Neural progenitor cell (in vitro differentiated cells): ENCODE measurements around the gene GDF10. TPM values are rescaled to one million over a fixed set of nuclear protein-coding genes. Genes with fewer than 3 reads are reported as not detected.
A peak's percentile ranks its signal among the peaks of the same experiment; 100 is the strongest.

Experiments
- DNase-seq: peaks from one replicate; pipeline ENCODE4 v3.0.0-alpha.2; 2016; ENCODE audit warnings: low spot score
- H2AFZ ChIP-seq: fragments of 200-600 bp; sonication (generic); replicated peaks from 2 replicates; pipeline ENCODE4 v1.6.1; 2016; ENCODE audit warnings: antibody characterized with exemption
- H3F3A ChIP-seq: fragments of 200-600 bp; sonication (generic); 2 replicates; pipeline ENCODE4 v1.6.1; 2016; ENCODE audit warnings: antibody characterized with exemption, low read depth
- H3K27ac ChIP-seq: fragments of 200-600 bp; sonication (generic); 2 replicates; pipeline ENCODE4 v1.5.1; 2016; ENCODE audit warnings: mild to moderate bottlenecking
- H3K27me3 ChIP-seq: fragments of 200-600 bp; sonication (generic); 2 replicates; pipeline ENCODE4 v1.6.1; 2016; ENCODE audit warnings: mild to moderate bottlenecking, moderate library complexity
- H3K36me3 ChIP-seq: fragments of 200-600 bp; sonication (generic); 2 replicates; pipeline ENCODE4 v1.5.1; 2016
- H3K4me1 ChIP-seq: fragments of 200-600 bp; sonication (generic); 2 replicates; pipeline ENCODE4 v1.6.1; 2016; ENCODE audit warnings: mixed run types
- H3K4me2 ChIP-seq: fragments of 200-600 bp; sonication (generic); 2 replicates; pipeline ENCODE4 v1.6.1; 2016
- H3K4me3 ChIP-seq: fragments of 200-600 bp; sonication (generic); 2 replicates; pipeline ENCODE4 v1.5.1; 2016
- H3K79me2 ChIP-seq: fragments of 200-600 bp; sonication (generic); 2 replicates; pipeline ENCODE4 v1.6.1; 2016; ENCODE audit warnings: low read depth
- H3K9ac ChIP-seq: fragments of 200-600 bp; sonication (generic); 2 replicates; pipeline ENCODE4 v1.6.1; 2016
- H3K9me3 ChIP-seq: fragments of 200-600 bp; sonication (generic); 2 replicates; pipeline ENCODE4 v1.5.1; 2016; ENCODE audit warnings: low read depth
- H4K20me1 ChIP-seq: fragments of 200-600 bp; sonication (generic); 2 replicates; pipeline ENCODE4 v1.6.1; 2016; ENCODE audit warnings: low read depth
- H3K27ac Mint-ChIP-seq: 3 replicates; pipeline ENCODE4 v1.8.0; 2021; ENCODE audit warnings: mixed read lengths
- H3K27me3 Mint-ChIP-seq: 2 replicates; pipeline ENCODE4 v1.8.0; 2022; ENCODE audit warnings: low read depth, mild to moderate bottlenecking, inconsistent platforms, moderate library complexity, mixed read lengths; ENCODE audit not compliant: insufficient read depth
- H3K36me3 Mint-ChIP-seq: 3 replicates; pipeline ENCODE4 v1.8.0; 2021; ENCODE audit warnings: mixed read lengths
- H3K4me1 Mint-ChIP-seq: 3 replicates; pipeline ENCODE4 v1.8.0; 2021; ENCODE audit warnings: mixed read lengths
- H3K4me3 Mint-ChIP-seq: 3 replicates; pipeline ENCODE4 v1.8.0; 2021; ENCODE audit warnings: mild to moderate bottlenecking, moderate library complexity, mixed read lengths
- H3K9me3 Mint-ChIP-seq: 3 replicates; pipeline ENCODE4 v1.8.0; 2020; ENCODE audit warnings: mixed read lengths
- EZH2 ChIP-seq: fragments of 200-600 bp; sonication (generic); IDR thresholded peaks from 2 replicates; pipeline ENCODE4 v1.6.1; 2017; ENCODE audit warnings: antibody characterized with exemption, mild to moderate bottlenecking, moderate library complexity
- EZH2phosphoT487 ChIP-seq: fragments of 200-600 bp; sonication (generic); IDR thresholded peaks from 2 replicates; pipeline ENCODE4 v1.6.1; 2017; ENCODE audit warnings: antibody characterized with exemption
- total RNA-seq: library from RNA; depleted of rRNA; stranded (reverse); fragments of >200 nt; gene quantifications from 2 replicates; pipeline ENCODE4 v1.2.3, GENCODE V29; 2015; ENCODE audit warnings: low replicate concordance
- TF ChIP-seq, protein P1 (sequence below): fragments of 200-600 bp; sonication (generic); IDR thresholded peaks from 2 replicates; pipeline ENCODE4 v1.5.1; 2017; ENCODE audit warnings: antibody characterized with exemption, mild to moderate bottlenecking

Gene GDF10
- total RNA-seq, 1 donor from 2014 or later = 0.28 TPM

DNA sequence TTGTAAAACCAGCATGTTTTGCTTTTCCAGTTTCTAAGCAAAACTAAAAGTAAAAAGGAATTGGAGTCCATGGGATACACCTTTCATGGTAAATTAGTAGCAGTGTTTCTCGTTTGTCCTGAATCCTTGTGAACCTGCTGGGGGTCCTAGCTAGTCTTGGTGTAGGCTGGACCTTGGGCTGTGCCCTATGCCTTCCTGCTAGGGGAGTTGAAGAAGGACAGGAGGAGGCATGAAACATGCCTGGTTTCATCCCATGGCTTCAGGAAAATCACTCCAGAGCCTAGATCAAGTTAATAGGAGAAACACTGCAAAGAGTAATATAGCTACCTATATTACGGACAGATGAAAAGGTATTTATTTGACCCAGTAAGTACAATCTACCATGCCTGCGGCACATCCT lies 41.1 kb upstream of the GDF10 start:
- H3K4me1 ChIP-seq = no peaks in the 10 kb centered on the region
- H3K79me2 ChIP-seq = no peaks in the 10 kb centered on the region
- H3K27me3 ChIP-seq = no peaks in the 10 kb centered on the region
- Mint-ChIP-seq H3K4me3 (no peak overlapping the region), H3K27ac (no peak overlapping the region), H3K4me1 (peaks cover 29% of the 10 kb centered on the region), H3K9me3 (no peaks in the 10 kb centered on the region), H3K36me3 (peaks cover 2% of the 10 kb centered on the region), H3K27me3 (peaks cover 7% of the 10 kb centered on the region)
- no peak overlapping the region for H3K4me2 ChIP-seq
- no peak overlapping the region for H2AFZ ChIP-seq
- H3F3A ChIP-seq = no peaks in the 10 kb centered on the region
- H4K20me1 ChIP-seq = no peaks in the 10 kb centered on the region
- no peak overlapping the region for H3K4me3 ChIP-seq
- H3K27ac ChIP-seq = no peak overlapping the region
- H3K36me3 ChIP-seq = no peaks in the 10 kb centered on the region
- TF ChIP-seq EZH2 = no peak
- TF ChIP-seq, protein P1, sequence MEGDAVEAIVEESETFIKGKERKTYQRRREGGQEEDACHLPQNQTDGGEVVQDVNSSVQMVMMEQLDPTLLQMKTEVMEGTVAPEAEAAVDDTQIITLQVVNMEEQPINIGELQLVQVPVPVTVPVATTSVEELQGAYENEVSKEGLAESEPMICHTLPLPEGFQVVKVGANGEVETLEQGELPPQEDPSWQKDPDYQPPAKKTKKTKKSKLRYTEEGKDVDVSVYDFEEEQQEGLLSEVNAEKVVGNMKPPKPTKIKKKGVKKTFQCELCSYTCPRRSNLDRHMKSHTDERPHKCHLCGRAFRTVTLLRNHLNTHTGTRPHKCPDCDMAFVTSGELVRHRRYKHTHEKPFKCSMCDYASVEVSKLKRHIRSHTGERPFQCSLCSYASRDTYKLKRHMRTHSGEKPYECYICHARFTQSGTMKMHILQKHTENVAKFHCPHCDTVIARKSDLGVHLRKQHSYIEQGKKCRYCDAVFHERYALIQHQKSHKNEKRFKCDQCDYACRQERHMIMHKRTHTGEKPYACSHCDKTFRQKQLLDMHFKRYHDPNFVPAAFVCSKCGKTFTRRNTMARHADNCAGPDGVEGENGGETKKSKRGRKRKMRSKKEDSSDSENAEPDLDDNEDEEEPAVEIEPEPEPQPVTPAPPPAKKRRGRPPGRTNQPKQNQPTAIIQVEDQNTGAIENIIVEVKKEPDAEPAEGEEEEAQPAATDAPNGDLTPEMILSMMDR = no peak
- TF ChIP-seq EZH2phosphoT487 = no peak
- no peak for DNase-seq
- no peaks in the 10 kb centered on the region for H3K9me3 ChIP-seq
- no peak overlapping the region for H3K9ac ChIP-seq

DNA sequence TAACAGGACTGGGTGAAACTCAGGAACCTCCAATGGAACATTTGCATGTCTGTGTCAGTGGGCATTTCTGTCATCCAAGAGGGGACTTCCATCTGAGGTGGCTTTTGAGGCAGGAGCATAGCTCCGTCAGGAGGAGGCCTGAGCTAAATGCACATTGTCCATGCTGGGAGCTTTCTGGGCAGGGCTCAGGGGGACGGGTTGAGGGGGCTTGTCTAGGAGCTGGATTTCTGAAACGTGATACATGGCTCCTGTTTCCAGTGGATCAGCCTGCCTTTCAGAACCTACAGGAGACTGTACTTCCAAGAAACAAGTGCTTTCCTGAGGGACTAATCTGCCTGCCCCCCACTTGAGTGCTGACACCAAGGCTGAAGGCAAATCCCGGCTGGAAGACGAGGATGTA lies 40.5 kb upstream of the GDF10 start:
- Histone ChIP-seq H4K20me1 (no peaks in the 10 kb centered on the region), H2AFZ (no peak overlapping the region), H3K4me1 (no peaks in the 10 kb centered on the region), H3K27me3 (no peaks in the 10 kb centered on the region), H3K4me3 (no peak overlapping the region), H3K9ac (no peak overlapping the region), H3F3A (no peaks in the 10 kb centered on the region), H3K27ac (no peak overlapping the region), H3K9me3 (no peaks in the 10 kb centered on the region), H3K4me2 (no peak overlapping the region), H3K36me3 (no peaks in the 10 kb centered on the region), H3K79me2 (no peaks in the 10 kb centered on the region)
- Mint-ChIP-seq H3K4me1 (peaks cover 25% of the 10 kb centered on the region), H3K27me3 (peaks cover 6% of the 10 kb centered on the region), H3K4me3 (no peak overlapping the region), H3K36me3 (peaks cover 2% of the 10 kb centered on the region), H3K9me3 (no peaks in the 10 kb centered on the region), H3K27ac (no peak overlapping the region)
- no peak for DNase-seq
- TF ChIP-seq EZH2 (no peak), EZH2phosphoT487 (no peak)
- TF ChIP-seq, protein P1 = no peak

DNA sequence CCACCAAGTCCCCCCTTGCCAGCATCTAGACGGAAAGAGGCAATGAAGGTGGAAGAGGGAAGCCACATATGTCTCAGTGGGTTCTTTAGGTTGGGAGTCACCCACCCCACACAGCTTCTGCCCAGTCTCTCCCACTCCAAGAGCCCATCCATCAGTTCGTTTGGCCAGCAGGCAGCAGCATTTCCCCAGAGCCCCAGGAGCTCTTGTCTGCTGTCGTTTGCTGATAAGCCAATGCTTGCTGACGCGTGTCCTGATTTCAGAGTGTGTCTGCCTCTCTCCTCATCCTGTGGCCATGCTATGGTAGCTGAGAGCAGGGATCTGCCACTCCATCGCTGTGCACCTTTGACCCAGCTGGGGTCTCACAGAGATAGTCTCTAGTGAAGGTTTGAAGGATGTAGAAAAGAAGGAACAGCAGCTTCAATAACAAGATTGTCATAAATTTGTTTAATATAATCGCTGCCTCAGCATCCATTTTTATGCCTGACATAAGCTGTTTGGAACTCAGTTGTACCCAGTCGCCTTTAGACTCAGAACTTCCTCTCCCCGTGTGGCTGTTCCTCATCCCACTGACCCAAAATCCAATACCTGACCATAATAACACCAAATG lies 39.4 kb upstream of the GDF10 start:
- no peaks in the 10 kb centered on the region for H3K36me3 ChIP-seq
- TF ChIP-seq, protein P1 = peak; percentile 18
- TF ChIP-seq EZH2 (no peak), EZH2phosphoT487 (no peak)
- H3K27ac Mint-ChIP-seq = peak overlapping the region; percentile 25
- DNase-seq = peak; percentile 20
- H3K27me3 Mint-ChIP-seq = peaks cover 3% of the 10 kb centered on the region
- no peaks in the 10 kb centered on the region for H4K20me1 ChIP-seq
- H3K4me3 ChIP-seq = no peak overlapping the region
- H3K4me1 Mint-ChIP-seq = peaks cover 24% of the 10 kb centered on the region
- H3K9me3 Mint-ChIP-seq = peaks cover 2% of the 10 kb centered on the region
- no peaks in the 10 kb centered on the region for H3K4me1 ChIP-seq
- H3K79me2 ChIP-seq = no peaks in the 10 kb centered on the region
- H3F3A ChIP-seq = no peaks in the 10 kb centered on the region
- no peaks in the 10 kb centered on the region for H3K9me3 ChIP-seq
- no peak overlapping the region for H3K4me2 ChIP-seq
- no peak overlapping the region for H2AFZ ChIP-seq
- peaks cover 2% of the 10 kb centered on the region for H3K36me3 Mint-ChIP-seq
- no peak overlapping the region for H3K27ac ChIP-seq
- H3K9ac ChIP-seq = no peak overlapping the region
- no peaks in the 10 kb centered on the region for H3K27me3 ChIP-seq
- H3K4me3 Mint-ChIP-seq = no peak overlapping the region
